Left lung (tissue), 10 donors: Measurements from ENCODE around the gene TLCD4. TPM values are rescaled to one million over a fixed set of nuclear protein-coding genes. Genes with fewer than 3 reads are reported as not detected.
A peak's percentile ranks its signal among the peaks of the same experiment; 100 is the strongest.

ENCODE experiments used
- ATAC-seq: fragments of 200-7000 bp; cut with Tn5 transposase; one replicate; pipeline ENCODE4 v1.9.1; 2020; ENCODE audit warnings: moderate library complexity
- DNase-seq, 4 donors: peaks; one replicate each; pipeline ENCODE4 v3.0.0-alpha.2; 2013 to 2020
- H3K27ac ChIP-seq, 2 donors: fragments of 200-600 bp; sonication (generic) in 1 of 2; one replicate each; pipeline versions ENCODE4 v1.5.0 to v1.8.0; 2020 to 2021
- H3K27me3 ChIP-seq, 2 donors: fragments of 200-600 bp; sonication (generic) in 1 of 2; one replicate each; pipeline versions ENCODE4 v1.5.0 to v1.8.0; 2020 to 2021
- H3K36me3 ChIP-seq, 2 donors: fragments of 200-600 bp; sonication (generic) in 1 of 2; one replicate each; pipeline versions ENCODE4 v1.5.0 to v1.8.0; 2020 to 2021
- H3K4me1 ChIP-seq, 2 donors: fragments of 200-600 bp; one replicate each; pipeline ENCODE4 v1.8.0; 2021
- H3K4me3 ChIP-seq, 2 donors: fragments of 200-600 bp; sonication (generic) in 1 of 2; one replicate each; pipeline versions ENCODE4 v1.5.0 to v1.8.0; 2020 to 2021; ENCODE audit warnings: mild to moderate bottlenecking in 1 of 2
- H3K9me3 ChIP-seq, 2 donors: fragments of 200-600 bp; sonication (generic) in 1 of 2; one replicate each; pipeline versions ENCODE4 v1.5.0 to v1.8.0; 2020 to 2021
- CTCF ChIP-seq, 2 donors: fragments of 200-600 bp; sonication (generic) in 1 of 2; IDR thresholded peaks; one replicate each; pipeline versions ENCODE4 v1.5.0 to v1.8.0; 2021; ENCODE audit warnings: antibody characterized with exemption in 2 of 2
- intact Hi-C, 2 donors: fragments of 100-400 bp; cut with DNase I; formaldehyde crosslinking; loops; one replicate each; pipeline versions ENCODE4 v1.11.2 to v1.14.2; 2022
- polyA plus RNA-seq, 6 donors: library from polyadenylated mRNA; unstranded; fragments of 120-200 nt; gene quantifications; one replicate each; pipeline ENCODE4 v1.2.1, GENCODE V29; 2013; ENCODE audit not compliant: insufficient read length in 6 of 6
- total RNA-seq, 2 donors: library from RNA; stranded (reverse); fragmentation: NEBNext Ultra II Directional; extraction: Animal tissue kit (Norgen Biotek cat#: 25700); gene quantifications; one replicate each; pipeline ENCODE4 v1.2.1, GENCODE V29; 2021
- donor health status: DM: no; HTN: yes; CAD: no.
- donor health status: DM: no; HTN: no; CAD: no.

TLCD4 gene
- total and polyA plus RNA-seq, 8 donors, result 9.5 to 21.3 (median 12.2) TPM

- no peak overlapping the region for H3K4me3 ChIP-seq
- ATAC-seq, result no peak
- H3K4me1 ChIP-seq, result no peaks in the 10 kb centered on the region
- DNase-seq, result no peak
- no peak overlapping the region for H3K27ac ChIP-seq
- no peaks in the 10 kb centered on the region for H3K36me3 ChIP-seq
- TF ChIP-seq CTCF (IDR thresholded peaks at IDR 0.05), result no peak
- H3K9me3 ChIP-seq, result no peaks in the 10 kb centered on the region
- intact Hi-C loops, result loop anchor here in 1 of 2 donors (10.0 kb wide), 1 partner anchor 154 kb away; the partner anchor contains the start of gene RWDD3
- peaks cover 0 to 6% of the 10 kb centered on the region in 2 donors for H3K27me3 ChIP-seq
These were observed 36.7 kb upstream of the TLCD4 start for GRCh38 chr1:95080446-95080845.

DNA sequence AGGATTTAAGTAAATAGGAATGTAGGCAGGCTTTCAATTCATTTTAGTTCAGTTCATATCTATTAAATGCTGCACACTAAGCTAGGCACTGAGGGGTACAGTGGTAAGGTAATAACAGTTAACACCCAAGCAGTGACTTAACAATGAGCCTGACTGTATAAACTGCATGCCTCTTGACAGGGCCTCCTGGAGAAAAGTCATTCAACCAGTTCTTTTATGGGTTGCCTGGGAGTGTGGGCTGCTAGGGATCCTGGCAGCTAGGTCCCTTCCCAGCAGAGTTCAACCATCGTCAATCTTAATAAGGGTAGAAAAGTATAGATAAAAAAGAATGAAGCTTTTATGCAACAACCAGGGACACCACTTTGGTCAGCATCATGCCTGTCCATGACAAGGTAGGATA lies 36.3 kb upstream of the TLCD4 start:
- H3K27ac ChIP-seq, result no peak overlapping the region
- H3K36me3 ChIP-seq, result no peaks in the 10 kb centered on the region
- DNase-seq (no peak), ATAC-seq (no peak)
- no peaks in the 10 kb centered on the region for H3K4me1 ChIP-seq
- TF ChIP-seq CTCF (IDR thresholded peaks at IDR 0.05), result no peak
- H3K9me3 ChIP-seq, result no peaks in the 10 kb centered on the region
- H3K4me3 ChIP-seq, result no peak overlapping the region
- peaks cover 0 to 6% of the 10 kb centered on the region in 2 donors for H3K27me3 ChIP-seq
- intact Hi-C loops, result loop anchor here in 1 of 2 donors (10.0 kb wide), 1 partner anchor 154 kb away; the partner anchor contains the start of gene RWDD3

- Histone ChIP-seq H3K9me3 (no peaks in the 10 kb centered on the region), H3K4me1 (no peaks in the 10 kb centered on the region), H3K27ac (no peak overlapping the region), H3K4me3 (no peak overlapping the region), H3K27me3 (no peaks in the 10 kb centered on the region), H3K36me3 (no peaks in the 10 kb centered on the region)
- TF ChIP-seq CTCF (IDR thresholded peaks at IDR 0.05), result peak; percentile 37 to 58
- DNase-seq, result peak in 2 of 4 donors; percentile 25 to 51
- intact Hi-C loops, result loop anchor here in 1 of 2 donors (10.0 kb wide), 1 partner anchor 150 kb away; the partner anchor contains the start of gene RWDD3
- ATAC-seq, result peak; percentile 77
These were observed 32.6 kb upstream of the TLCD4 start for GRCh38 chr1:95084317-95085176.

DNA sequence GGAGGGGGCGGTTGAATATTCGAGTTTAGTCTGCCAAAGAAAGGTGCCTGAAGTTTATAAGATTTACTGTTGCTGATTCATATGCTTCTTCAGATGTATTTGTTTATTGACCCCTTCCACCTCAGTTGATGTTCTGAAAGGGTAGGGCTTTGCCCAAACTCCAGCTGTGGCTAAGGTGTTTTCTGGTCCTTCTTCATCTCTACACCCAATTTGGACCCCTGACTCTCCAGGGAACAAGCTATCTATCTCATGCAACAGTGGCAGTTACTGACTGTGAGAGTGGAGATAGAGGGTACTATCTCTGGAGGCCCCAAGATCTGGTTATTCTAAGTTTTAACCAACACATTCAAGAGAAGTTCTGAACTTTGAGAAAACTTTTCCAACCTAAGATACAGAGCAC lies 31.8 kb upstream of the TLCD4 start:
- no peak overlapping the region for H3K27ac ChIP-seq
- no peaks in the 10 kb centered on the region for H3K36me3 ChIP-seq
- H3K27me3 ChIP-seq, result no peaks in the 10 kb centered on the region
- H3K9me3 ChIP-seq, result no peaks in the 10 kb centered on the region
- no peak for ATAC-seq
- no peaks in the 10 kb centered on the region for H3K4me1 ChIP-seq
- DNase-seq, result no peak
- TF ChIP-seq CTCF (IDR thresholded peaks at IDR 0.05), result no peak
- intact Hi-C loops, result loop anchor here in 1 of 2 donors (10.0 kb wide), 1 partner anchor 149 kb away; the partner anchor contains the start of gene RWDD3
- no peak overlapping the region for H3K4me3 ChIP-seq

DNA sequence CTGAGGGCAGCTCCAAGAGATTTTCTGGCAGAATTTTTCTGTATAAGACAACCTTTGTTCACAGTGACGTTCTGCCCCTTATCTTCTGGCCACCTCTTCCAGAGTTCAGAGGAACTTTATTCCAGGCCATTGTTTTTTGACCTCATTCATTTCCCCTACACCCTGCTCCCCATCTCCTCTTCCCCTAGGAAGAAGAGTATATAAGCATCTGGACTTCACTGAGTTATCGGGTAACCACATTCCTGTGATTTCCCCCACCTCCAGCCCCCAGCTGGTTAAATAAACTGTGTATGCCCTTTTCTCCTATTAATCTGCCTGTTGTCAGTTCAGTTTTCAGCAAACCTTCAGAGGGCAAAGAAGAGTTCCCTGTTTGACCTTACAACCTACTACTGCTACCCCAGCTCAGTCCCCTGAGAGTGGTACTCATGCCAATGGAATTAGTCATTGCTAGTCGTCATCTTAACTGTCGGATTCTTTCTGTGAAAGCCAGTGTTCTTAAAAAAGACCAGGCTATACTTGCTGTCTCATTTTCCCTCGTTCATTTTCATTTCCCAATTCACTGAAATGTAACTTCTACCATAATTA lies 30.1 kb upstream of the TLCD4 start:
- no peaks in the 10 kb centered on the region for H3K9me3 ChIP-seq
- no peaks in the 10 kb centered on the region for H3K36me3 ChIP-seq
- H3K27ac ChIP-seq, result no peak overlapping the region
- peak; percentile 87 for ATAC-seq
- no peak overlapping the region for H3K4me3 ChIP-seq
- H3K27me3 ChIP-seq, result no peaks in the 10 kb centered on the region
- TF ChIP-seq CTCF (IDR thresholded peaks at IDR 0.05), result no peak
- no peaks in the 10 kb centered on the region for H3K4me1 ChIP-seq
- intact Hi-C loops, result loop anchor here in 1 of 2 donors (10.0 kb wide), 1 partner anchor 148 kb away; the partner anchor contains the start of gene RWDD3
- DNase-seq, result peak in 1 of 4 donors; percentile 23
